IMR-90 (cell line): ENCODE measurements around the gene MYO9A.

Experiments
- MAZ ChIP-seq: IDR thresholded peaks from 2 replicates; pipeline ENCODE4 v1.6.1; 2012; ENCODE audit warnings: low read depth, mild to moderate bottlenecking, low read length, improper control_type of control experiment, moderate library complexity, borderline replicate concordance
- RAD21 ChIP-seq: IDR thresholded peaks from 2 replicates; pipeline ENCODE4 v1.6.1; 2012; ENCODE audit warnings: low read length, improper control_type of control experiment
- USF2 ChIP-seq: fragments of 150-350 bp; IDR thresholded peaks from 2 replicates; pipeline ENCODE4 v1.6.1; 2017; ENCODE audit warnings: mild to moderate bottlenecking, antibody characterized with exemption, low read length, low read depth

DNA sequence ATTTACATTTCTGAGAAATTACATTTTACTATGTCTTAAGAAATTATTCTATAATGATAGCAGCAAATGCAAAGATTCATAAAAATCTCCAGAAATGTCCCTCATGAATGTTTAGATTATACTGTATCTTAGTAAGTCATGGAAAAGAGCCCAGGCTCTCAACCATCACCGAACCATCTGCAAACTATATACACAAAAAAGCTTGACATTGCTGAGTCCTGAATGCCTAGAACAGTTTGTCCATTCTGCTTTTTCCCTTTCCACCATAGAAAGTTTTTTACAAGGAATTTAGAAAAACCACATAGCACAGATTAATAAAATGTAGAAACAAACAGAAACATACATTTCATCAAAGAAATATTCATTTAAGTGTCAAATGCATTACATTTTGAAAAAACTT, 83.6 kb downstream of the MYO9A start:
- no peak for TF ChIP-seq MAZ
- TF ChIP-seq RAD21, result no peak
- no peak for TF ChIP-seq USF2
